ENCODE data around the gene ZBTB20. TPM values are rescaled to one million over a fixed set of nuclear protein-coding genes. Genes with fewer than 3 reads are reported as not detected.

Gene ZBTB20
- total RNA-seq, 2 donors from 2014 or later, result 5.7 to 17.7 TPM

DNA sequence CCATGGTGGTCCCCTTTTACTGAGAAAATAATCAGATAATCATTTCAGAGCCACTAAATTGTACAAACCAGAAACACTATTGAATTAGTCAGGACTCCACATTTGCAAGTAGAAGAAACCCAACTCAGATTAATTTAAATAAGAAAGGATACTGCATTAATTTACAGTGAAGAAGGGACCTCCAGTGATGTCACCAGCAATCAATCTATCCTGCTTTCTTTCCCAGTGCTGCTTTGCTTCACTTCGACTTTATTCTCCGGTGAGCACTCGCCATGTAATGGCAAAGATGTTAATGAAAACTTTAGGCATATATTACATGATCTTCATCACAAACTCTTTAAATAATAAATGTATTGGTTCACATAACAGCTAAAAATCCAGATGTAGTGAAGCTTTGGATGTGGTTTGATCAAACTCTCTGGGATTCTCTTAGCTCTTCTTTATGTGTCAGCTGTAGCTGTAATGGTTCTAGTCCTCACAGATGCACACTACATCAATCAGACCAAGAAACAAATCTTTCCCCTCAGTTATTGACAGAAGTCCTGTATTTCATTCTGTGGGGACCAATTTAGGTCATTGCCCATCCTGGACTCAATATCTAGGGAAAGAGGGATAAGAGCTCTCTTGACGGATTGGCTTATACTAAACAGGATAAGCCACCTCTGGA, 14.2 kb upstream of the ZBTB20 start:
- ATAC-seq (replicated peaks), result no peak
- Mint-ChIP-seq H3K4me3 (no peak overlapping the region), H3K9me3 (peaks cover 3% of the 10 kb centered on the region), H3K36me3 (ENCODE audit: low read depth) (no peaks in the 10 kb centered on the region), H3K27me3 (no peaks in the 10 kb centered on the region), H3K4me1 (peaks cover 23% of the 10 kb centered on the region), H3K27ac (no peak overlapping the region)

DNA sequence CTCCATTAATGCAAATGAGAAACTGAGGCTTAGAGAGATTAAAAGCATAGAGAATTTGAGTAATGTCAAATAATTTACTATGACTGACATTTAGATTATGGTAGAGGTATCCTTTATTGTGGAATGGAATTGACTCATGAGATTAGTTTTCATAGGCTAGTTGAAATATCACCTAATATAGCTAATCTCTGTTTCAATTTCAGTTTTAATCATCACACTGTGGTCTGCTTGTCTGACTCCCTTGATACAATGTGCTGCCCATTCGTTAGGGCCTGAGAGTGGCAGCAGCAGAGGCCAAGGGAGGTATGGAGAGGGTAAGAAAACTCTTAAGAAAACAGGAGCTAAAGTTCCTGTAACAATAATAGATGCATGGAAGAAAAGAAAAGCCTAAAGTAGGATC, 13.2 kb upstream of the ZBTB20 start:
- Mint-ChIP-seq H3K9me3 (peaks cover 3% of the 10 kb centered on the region), H3K36me3 (ENCODE audit: low read depth) (no peaks in the 10 kb centered on the region)
- ATAC-seq (replicated peaks), result peak; percentile 34

DNA sequence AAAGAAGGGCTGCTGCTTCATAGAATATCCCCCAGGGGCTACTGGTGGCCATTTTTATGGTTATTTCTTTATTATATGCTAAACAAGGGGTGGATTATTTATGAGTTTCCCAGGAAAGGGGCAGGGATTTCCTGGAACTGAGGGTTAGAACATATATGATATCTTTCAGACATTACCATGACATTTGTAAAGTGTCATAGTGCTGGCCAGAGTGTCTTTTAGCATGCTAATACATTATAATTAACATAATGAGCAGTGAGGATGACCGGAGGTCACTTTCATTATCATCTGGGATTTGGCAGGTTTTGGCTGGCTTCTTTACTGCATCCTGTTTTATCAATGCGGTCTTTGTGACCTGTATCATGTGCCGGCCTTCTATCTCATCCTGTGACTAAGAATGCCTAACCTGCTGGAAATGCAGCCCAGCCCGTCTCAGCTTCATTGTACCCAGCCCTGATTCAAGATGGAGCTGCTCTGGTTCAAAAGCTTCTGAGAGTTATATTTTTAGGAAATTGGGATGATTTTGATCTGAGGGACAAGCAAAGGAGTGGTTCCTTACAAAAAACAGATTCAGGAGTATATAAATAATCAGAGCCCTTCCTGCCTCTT, 9.1 kb upstream of the ZBTB20 start:
- no peaks in the 10 kb centered on the region for H3K9me3 Mint-ChIP-seq
- H3K36me3 Mint-ChIP-seq (ENCODE audit: low read depth), result no peaks in the 10 kb centered on the region
- H3K4me1 Mint-ChIP-seq, result peaks cover 4% of the 10 kb centered on the region
- H3K27me3 Mint-ChIP-seq, result no peaks in the 10 kb centered on the region
- H3K4me3 Mint-ChIP-seq, result no peak overlapping the region
- ATAC-seq (replicated peaks), result no peak
- H3K27ac Mint-ChIP-seq, result no peak overlapping the region

More for the DNA sequence above, 13.2 kb upstream of the ZBTB20 start:
- Mint-ChIP-seq H3K27me3 (no peaks in the 10 kb centered on the region), H3K4me3 (no peak overlapping the region), H3K4me1 (peaks cover 19% of the 10 kb centered on the region), H3K27ac (no peak overlapping the region)

DNA sequence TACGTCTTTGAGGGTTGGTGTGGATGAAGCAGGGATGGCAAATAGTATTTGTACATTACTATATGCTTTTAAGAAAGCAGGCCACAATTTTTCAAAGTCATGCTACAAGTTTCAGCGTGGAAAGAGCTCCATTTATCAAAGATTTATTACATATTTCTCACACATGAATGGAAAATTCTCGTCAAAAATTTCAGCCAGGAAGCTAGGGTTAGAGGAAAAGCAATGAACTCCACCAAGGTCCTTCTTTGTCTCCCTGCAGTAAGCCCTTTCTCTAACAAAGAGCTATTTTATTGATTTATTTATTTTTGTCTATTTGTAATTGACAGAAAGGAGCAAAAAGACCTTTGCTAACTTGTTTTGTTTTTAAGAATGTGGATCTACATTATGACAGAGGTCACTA, 7.5 kb upstream of the ZBTB20 start:
- H3K27ac Mint-ChIP-seq, result no peak overlapping the region
- no peaks in the 10 kb centered on the region for H3K4me1 Mint-ChIP-seq
- H3K9me3 Mint-ChIP-seq, result no peaks in the 10 kb centered on the region

DNA sequence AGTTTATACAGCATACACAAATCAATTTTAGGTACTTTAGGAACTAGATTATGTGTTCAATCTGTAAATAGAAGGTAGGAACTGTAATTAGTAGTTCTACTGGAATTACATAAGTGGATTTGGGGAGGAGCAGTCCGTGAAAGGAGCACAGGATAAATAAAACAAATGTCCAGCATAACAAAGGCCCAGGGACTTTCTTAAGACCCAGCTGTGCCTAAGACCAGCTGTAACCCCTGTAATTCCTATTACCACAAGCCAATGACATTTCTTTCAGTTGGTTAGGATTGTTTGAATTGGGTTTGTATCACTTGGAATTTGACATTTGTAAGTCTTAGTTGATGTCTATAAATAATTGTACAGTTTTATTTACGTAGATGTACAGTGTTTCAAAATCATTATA, 4.8 kb upstream of the ZBTB20 start:
- no peak overlapping the region for H3K4me3 Mint-ChIP-seq
- H3K27me3 Mint-ChIP-seq, result no peaks in the 10 kb centered on the region
- H3K4me1 Mint-ChIP-seq, result no peaks in the 10 kb centered on the region
- no peaks in the 10 kb centered on the region for H3K9me3 Mint-ChIP-seq
- no peak for ATAC-seq (replicated peaks)
- H3K36me3 Mint-ChIP-seq (ENCODE audit: low read depth), result no peaks in the 10 kb centered on the region
- H3K27ac Mint-ChIP-seq, result no peak overlapping the region

More for the DNA sequence above, 7.5 kb upstream of the ZBTB20 start:
- no peak for ATAC-seq (replicated peaks)
- H3K36me3 Mint-ChIP-seq (ENCODE audit: low read depth), result no peaks in the 10 kb centered on the region
- no peak overlapping the region for H3K4me3 Mint-ChIP-seq
- no peaks in the 10 kb centered on the region for H3K27me3 Mint-ChIP-seq

DNA sequence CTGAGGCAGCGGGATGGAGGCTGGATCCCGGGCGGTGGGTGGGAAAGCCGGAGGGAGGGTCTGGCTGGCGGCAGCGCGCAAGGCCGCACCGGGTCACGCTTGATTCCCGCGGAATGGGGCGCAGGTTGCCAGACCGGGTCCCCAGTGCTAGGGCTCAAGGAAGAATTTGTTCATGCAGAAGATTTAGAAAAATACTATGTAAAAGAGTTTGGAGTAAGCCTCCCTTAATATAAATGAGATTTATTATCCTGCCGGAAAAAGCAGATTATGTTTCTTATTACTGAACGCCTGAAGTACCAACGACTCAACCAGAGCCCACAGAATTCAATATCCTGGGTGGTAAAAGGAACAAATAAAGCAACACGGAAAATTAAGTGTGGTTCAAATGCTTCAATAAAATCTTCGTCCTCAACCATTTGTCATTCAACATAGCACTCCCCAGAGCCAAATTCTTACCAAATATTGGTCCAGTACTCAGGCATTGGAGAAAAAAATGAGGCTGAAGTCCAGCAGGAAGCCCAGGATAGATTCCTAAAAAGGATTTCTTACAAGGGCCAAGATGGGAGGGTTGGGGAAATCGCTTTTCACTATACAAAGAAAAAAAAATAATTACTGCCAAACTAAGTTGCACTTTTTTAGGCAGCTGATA, 1.2 kb upstream of the ZBTB20 start:
- ATAC-seq (replicated peaks), result no peak
- peak overlapping the region; percentile 98 for H3K4me3 Mint-ChIP-seq
- no peaks in the 10 kb centered on the region for H3K27me3 Mint-ChIP-seq
- no peaks in the 10 kb centered on the region for H3K4me1 Mint-ChIP-seq
- no peaks in the 10 kb centered on the region for H3K9me3 Mint-ChIP-seq
- no peaks in the 10 kb centered on the region for H3K36me3 Mint-ChIP-seq (ENCODE audit: low read depth)
- H3K27ac Mint-ChIP-seq, result peak overlapping the region; percentile 86

DNA sequence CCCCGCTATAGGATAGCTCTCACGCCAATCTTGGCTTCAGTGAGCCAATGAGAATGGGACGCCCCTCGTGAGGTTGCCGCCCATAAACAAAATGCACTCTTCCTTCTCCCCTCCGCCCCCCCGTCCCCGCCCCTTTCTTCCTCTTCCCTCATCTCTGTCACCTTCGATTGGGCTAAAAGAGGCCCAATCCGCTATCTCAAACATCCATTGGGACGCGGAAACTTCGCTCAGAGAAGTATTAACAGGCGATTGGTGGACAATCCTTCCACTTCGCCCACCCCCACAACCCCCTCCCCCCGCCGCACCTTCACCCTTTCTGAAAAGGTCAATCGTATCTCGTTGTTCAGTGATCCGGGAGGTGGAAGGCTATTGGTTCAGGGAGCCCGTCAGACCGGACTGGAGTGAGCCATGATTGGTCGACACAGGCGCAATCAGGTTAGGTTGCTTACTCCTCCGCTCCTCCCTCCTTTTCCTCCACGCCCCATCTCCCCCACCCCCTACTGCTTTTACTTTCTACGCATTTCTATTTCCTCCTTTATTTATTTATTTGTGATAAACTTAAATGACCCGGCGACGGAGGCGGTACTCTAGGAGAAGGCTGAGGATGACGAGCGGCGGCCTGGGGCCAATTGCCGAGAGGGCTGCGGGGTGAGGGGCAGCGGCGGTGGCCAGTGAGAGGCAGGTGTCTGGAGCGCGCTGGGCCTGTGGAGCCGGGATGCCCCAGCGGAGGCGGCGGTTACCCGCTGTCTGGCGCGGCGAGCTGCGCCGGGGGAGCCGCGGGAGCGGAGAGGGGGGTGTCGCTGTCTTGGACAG, 447 bp upstream of the ZBTB20 start:
- Mint-ChIP-seq H3K36me3 (ENCODE audit: low read depth) (no peaks in the 10 kb centered on the region), H3K9me3 (no peaks in the 10 kb centered on the region), H3K4me1 (no peaks in the 10 kb centered on the region), H3K27me3 (no peaks in the 10 kb centered on the region), H3K4me3 (peak overlapping the region; percentile 98), H3K27ac (peak overlapping the region; percentile 86)
- ATAC-seq (replicated peaks), result peak; percentile 84

DNA sequence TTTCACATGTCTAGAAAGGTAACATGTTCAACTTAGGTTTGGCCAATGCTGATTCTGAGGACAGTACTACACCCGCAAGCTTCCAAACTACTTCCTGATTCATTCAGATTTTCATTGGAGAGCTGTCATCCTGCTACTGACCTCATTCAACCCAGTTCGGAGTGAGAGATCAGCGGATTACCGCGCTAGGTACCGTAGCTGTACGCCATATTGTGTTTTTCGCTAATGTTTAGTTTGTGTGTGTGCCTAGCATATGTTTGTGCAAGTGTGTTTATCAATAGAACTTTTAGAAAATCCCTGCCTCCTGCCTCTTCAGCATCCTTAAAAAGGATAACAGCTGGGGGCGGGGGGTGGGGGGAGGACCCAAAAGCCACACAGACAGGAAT, 1.1 kb downstream of the ZBTB20 start:
- H3K9me3 Mint-ChIP-seq, result no peaks in the 10 kb centered on the region
- peak overlapping the region; percentile 98 for H3K4me3 Mint-ChIP-seq
- peak; percentile 8 for ATAC-seq (replicated peaks)
- H3K4me1 Mint-ChIP-seq, result peaks cover 5% of the 10 kb centered on the region
- no peaks in the 10 kb centered on the region for H3K27me3 Mint-ChIP-seq
- H3K27ac Mint-ChIP-seq, result peak overlapping the region; percentile 86
- H3K36me3 Mint-ChIP-seq (ENCODE audit: low read depth), result no peaks in the 10 kb centered on the region

DNA sequence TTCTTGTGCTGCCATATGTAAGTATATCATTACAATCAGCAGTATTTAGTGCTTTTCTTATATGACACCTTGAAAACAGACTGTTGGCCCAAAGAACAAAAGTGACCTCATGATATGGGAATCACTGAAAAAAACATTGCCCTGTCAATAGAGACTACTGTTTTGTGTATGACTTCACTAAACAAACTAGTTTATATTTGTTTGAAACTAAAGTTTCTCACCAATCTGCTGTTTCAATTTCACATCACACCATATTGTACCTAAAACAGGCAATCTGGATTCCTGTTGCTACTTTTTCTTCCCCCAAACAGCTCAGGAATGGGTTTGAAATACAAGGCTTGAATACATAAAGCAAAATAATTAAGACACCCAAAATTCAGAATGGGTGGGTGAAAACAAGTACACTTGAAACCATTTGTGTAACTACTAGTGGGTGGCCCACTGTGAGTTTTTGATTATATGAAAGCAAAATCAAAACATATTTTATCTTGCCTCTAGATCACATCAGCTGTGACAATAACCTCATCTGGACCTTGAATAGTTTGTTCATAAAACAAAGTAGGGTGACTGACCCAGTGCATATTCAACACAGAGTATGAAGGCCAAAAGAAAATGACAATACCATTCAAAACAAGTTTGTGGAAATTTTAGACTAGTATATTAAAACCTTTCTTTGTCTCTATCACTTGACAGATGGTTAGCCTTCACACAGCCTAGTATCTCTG, 5.9 kb downstream of the ZBTB20 start:
- H3K27ac Mint-ChIP-seq, result no peak overlapping the region
- H3K4me1 Mint-ChIP-seq, result peaks cover 9% of the 10 kb centered on the region
- H3K36me3 Mint-ChIP-seq (ENCODE audit: low read depth), result no peaks in the 10 kb centered on the region
- no peaks in the 10 kb centered on the region for H3K9me3 Mint-ChIP-seq
- no peaks in the 10 kb centered on the region for H3K27me3 Mint-ChIP-seq
- ATAC-seq (replicated peaks), result no peak
- H3K4me3 Mint-ChIP-seq, result no peak overlapping the region

DNA sequence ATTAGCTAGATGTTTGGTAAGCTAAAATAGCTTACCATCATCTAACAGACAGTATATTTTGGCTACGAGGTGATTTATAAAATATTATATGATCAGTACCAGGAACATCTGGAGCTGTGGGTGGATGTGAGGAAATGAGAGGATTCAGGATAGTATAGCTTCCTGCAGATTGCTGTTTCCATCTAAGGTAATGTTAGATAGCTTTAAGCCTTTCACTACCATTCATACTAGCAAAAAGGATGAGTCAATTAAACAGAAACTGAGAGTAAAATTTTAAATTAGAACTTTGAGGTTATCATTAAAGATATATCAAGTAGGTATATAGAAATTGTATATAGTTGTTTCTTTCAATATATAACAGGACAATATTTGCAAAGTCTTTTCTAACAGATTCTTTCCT, 8.0 kb downstream of the ZBTB20 start:
- Mint-ChIP-seq H3K36me3 (ENCODE audit: low read depth) (no peaks in the 10 kb centered on the region), H3K27ac (no peak overlapping the region), H3K9me3 (no peaks in the 10 kb centered on the region), H3K27me3 (no peaks in the 10 kb centered on the region), H3K4me3 (no peak overlapping the region), H3K4me1 (peaks cover 9% of the 10 kb centered on the region)
- peak; percentile 46 for ATAC-seq (replicated peaks)

DNA sequence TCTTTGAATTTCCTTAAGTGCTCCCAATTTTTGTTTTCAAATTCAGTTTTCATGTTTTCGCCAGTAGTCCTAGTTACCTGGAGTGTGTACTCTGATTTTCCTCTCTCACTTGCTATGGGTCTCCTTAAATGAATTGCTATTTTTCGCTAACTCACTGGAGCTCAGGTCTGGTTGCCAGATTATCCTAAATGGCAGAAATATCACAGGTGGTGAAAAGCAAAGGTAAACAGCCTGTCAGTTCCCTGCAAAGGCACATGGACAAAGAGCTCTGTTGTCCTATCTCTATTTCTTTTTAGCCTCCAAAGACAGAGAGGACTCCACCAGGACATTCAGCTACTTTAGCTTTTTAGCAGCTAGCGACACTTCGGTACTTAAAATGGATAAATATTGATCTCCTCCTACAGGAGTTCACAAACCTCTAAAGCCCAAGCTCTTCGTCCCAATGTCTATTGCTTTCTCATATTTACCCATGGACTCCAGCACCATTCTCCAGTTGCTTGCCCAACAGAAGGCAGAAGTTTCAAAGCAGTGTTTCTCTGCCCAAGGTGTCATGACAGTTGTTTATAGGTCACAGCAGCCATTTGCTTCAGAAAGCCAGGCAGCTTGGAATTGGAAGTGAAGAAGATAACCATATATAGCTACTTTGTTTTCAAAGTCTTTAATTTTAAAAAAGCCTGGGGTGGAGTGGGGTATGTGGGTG, 12.3 kb downstream of the ZBTB20 start:
- no peaks in the 10 kb centered on the region for H3K9me3 Mint-ChIP-seq
- H3K4me1 Mint-ChIP-seq, result peaks cover 4% of the 10 kb centered on the region
- ATAC-seq (replicated peaks), result no peak
- H3K27ac Mint-ChIP-seq, result no peak overlapping the region
- no peaks in the 10 kb centered on the region for H3K27me3 Mint-ChIP-seq
- H3K4me3 Mint-ChIP-seq, result no peak overlapping the region
- no peaks in the 10 kb centered on the region for H3K36me3 Mint-ChIP-seq (ENCODE audit: low read depth)

DNA sequence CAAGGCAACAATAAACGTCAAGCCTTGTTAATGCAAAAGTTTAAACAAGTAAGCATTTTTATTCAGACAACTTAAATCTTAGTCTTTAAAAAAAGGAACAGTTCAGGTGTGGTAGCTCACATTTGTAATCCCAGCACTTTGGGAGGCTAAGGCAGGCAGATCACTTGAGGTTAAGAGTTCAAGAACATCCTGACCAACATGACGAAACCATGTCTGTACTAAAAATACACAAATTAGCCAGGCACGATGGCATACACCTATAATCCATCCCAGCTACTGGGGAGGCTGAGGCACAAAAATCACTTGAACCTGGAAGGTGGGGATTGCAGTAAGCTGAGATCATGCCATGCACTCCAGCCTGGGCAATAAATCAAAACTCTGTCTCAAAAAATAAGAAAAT, 19.9 kb downstream of the ZBTB20 start:
- ATAC-seq (replicated peaks), result no peak
- Mint-ChIP-seq H3K27me3 (no peaks in the 10 kb centered on the region), H3K4me3 (no peak overlapping the region), H3K36me3 (ENCODE audit: low read depth) (no peaks in the 10 kb centered on the region), H3K9me3 (no peaks in the 10 kb centered on the region), H3K27ac (no peak overlapping the region), H3K4me1 (no peaks in the 10 kb centered on the region)

DNA sequence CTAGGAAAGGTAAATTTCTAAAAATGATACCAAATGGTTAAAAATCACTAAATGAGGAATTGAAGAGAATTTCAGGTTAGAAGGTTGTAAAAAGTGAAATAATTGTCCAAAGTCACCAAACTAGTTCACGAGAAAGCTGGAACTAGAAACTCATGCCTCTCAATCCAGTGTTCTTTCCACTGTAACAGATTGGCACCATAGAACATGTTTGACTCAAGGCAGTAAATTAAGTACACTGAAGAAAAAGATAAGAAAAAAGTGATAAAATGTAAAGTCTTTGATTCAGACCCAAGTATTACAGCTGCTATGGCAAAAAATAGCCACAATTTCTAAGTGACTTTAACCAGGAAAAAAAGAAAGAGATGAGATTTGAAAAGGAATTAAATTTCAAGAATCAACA, 26.5 kb downstream of the ZBTB20 start:
- no peak overlapping the region for H3K27ac Mint-ChIP-seq

DNA sequence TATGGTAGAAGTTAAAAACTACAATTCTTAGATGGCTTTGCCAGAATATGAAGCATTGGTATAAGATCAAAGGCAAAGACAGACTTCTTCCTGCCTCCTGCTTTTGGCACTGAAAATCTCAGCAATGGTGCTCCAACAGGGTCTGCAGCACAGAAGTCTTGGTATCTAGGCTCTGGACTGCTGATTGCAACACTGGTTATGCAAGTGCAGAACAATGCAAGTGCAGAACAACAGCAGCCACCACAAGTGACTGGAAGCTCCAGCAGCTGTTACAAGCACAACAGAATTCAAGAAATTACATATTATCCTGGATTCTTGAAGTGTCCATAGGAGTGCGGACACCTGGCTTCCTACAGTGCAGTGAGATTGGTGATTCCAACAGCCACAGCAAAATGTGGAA, 33.7 kb downstream of the ZBTB20 start:
- Mint-ChIP-seq H3K4me1 (no peaks in the 10 kb centered on the region), H3K27ac (no peak overlapping the region), H3K27me3 (no peaks in the 10 kb centered on the region), H3K4me3 (no peak overlapping the region), H3K36me3 (ENCODE audit: low read depth) (peaks cover 1% of the 10 kb centered on the region), H3K9me3 (no peaks in the 10 kb centered on the region)
- no peak for ATAC-seq (replicated peaks)

More for the DNA sequence above, 26.5 kb downstream of the ZBTB20 start:
- Mint-ChIP-seq H3K36me3 (ENCODE audit: low read depth) (no peaks in the 10 kb centered on the region), H3K9me3 (no peaks in the 10 kb centered on the region), H3K27me3 (no peaks in the 10 kb centered on the region), H3K4me1 (peaks cover 4% of the 10 kb centered on the region), H3K4me3 (no peak overlapping the region)
- ATAC-seq (replicated peaks), result no peak
